Fibroblast of peridontal ligament (primary cell): Measurements from ENCODE around the gene POU2AF1.
A peak's percentile ranks its signal among the peaks of the same experiment; 100 is the strongest.
"Not testable (repeated sequence)": the region's sequence is repeated elsewhere in the genome, so short reads cannot be mapped to it uniquely, and the experiment has no call there.

ENCODE experiments used
- DNase-seq: peaks from one replicate; pipeline ENCODE4 v3.0.0-alpha.2; 2010; ENCODE audit errors: extremely low read depth

POU2AF1 gene

DNA sequence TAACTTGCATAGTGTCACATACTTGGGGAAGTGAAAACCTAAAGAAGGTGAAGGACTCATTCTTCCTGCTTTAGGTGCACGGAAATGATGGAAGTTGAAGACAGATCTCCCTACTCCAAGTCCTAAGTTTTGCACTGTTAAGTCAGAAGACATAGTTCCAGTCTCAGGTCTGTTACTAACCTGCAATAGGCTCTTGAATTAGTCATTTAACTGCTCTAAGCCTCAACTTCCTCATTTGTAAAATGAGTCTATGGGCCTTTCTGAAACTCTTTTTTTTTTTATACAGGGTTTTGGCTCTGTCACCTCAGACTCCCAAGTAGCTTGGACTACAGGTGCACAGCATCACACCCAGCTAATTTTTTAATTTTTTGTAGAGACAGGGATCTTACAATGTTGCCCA is 30.8 kb upstream of the POU2AF1 start:
- DNase-seq, result no peak

DNA sequence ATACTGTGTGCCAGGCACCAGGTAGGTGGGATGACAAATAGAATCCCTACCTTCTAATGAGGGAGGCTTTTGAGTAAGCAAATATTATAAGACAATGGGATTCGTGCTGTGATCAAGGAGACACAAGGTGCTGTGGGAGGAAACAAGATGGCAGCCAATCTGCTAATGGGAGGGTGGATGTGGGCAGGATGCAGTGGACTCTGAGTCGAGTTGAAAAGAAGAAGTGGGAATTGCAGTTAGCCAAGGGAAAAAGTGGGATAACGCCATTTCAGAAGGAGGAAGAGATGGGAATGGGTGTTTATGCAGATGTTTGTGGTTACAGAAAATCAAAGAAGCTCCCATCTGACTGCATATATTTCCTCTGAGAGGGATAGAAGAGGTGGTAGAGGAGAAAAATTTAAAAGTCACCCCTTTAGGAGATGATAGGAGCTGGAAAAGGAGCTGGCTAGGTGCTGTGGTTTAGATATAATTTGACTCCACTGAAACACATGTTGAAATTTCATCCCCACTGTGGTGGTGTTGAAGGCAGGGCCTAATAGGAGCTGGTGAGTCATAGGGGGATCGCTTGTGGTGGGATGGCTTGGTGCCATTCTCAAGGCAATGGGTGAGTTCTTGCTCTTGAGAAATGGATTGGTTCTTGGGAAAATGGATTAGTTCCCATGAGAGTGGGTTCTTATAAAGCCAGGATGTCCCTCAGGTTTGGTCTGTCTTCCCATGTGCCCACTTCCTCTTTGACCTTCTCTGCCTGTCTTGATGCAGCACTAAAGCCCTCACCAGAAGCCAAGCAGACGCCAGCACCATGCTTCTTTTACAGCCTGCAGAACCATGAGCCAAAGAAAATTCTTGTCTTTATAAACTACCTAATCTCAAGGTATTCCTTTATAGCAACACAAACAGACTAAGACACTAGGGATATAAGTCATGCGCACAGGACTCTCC is 30.0 kb upstream of the POU2AF1 start:
- peak; percentile 81 for DNase-seq

DNA sequence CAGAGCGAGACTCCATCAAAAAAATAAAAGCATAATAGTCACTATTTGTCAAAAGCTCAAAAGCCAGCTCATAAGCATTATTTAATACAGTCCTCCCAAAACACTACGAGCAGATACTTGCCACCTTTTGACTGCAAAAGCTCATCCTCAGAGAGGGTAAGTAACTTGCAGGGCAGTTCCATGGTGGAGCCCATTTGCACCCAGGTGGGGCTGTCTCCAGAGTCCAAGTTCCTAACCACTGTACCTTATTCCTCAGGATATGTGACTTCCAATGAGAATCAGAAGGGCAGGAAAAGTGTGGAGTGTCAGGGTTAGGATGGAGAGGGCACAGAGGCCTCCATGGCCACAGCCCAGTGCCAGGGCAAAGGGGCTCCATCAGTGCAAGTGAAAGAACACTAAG is 28.6 kb upstream of the POU2AF1 start:
- no peak for DNase-seq

DNA sequence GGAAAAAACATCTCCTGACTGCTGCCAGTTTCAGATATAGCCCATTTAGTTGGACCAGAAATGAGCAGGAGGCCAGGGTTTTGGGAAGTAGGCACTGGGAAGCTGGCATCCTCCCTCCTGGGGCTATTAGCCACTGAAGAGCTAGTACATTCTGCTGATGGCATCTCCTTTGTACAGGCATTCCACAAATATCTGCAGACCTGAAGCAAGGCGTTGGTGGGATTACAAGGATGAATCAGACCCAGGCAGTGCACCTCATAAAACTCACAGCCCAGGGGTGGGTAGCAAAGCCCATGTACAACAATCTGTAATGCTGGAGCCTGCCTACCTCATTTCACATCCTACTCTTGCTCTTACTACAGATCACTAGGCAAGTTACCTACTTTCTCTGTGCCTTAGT is 27.5 kb upstream of the POU2AF1 start:
- DNase-seq, result no peak

DNA sequence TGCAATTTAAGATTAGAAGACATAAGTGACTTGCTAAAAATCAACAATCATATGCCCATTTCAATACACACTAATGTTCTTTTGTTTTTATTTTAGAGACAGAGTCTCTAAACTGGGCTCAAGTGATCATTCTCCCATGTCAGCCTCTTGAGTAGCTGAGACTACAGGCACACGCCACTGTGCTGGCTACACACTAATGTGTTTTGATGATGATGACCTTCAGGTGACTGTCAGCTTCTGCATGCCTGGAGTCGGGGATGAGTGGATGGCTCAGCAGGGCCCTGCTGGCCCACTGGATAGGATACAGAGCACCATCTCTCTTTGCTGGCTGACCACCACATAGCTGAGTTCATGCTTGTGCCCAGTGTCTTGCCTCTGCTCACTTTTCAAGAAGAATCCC is 27.0 kb upstream of the POU2AF1 start:
- no peak for DNase-seq

DNA sequence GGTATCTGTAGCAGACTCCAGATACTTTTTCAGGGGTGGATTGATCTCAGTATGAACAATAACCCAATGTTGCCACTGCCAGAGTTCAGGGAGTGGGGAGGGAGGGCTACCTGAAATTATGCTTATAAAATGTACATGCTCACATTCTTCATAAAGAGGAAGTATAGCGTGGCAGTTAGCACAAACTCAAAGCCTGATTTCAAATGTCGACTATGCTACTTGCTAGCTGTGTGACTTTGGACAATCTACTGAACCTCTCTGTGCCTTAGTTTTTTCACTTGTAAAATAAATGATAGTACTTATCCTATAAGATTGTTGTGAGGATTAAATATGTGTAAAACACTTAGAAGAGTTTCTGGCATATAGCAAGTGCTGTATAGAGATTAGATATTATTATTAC is 26.5 kb upstream of the POU2AF1 start:
- DNase-seq, result no peak

DNA sequence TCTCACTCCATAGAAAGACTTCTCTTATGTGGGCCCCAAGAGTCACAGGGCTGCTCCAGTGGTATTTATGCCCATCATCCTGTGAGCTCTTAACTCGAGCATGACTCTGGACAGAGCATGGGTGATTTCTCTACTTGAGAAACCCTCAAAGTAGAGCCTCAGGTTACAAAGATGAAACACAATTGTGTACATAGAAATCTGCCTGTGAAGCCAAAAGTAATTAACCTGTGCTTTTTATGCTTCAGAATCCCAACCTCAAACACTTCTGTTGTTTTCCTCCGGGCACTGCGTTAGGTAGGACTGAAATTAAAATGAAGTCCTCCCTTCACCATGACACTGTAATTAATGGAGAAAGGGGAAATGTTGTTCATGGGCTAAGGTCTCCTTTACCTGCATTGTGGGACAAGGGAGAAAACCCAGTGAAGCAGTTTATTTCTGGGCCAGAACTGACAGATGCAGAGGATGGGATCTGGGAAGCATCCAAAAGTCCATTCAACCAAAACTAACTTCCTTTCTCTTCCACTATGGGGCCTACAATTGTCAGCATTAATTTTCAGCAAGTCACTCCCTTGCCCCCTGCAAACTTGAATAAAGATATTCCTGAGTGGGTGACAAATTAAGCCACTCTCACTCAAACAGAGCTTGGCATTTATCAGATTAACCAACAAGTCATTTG is 24.1 kb upstream of the POU2AF1 start:
- no peak for DNase-seq

DNA sequence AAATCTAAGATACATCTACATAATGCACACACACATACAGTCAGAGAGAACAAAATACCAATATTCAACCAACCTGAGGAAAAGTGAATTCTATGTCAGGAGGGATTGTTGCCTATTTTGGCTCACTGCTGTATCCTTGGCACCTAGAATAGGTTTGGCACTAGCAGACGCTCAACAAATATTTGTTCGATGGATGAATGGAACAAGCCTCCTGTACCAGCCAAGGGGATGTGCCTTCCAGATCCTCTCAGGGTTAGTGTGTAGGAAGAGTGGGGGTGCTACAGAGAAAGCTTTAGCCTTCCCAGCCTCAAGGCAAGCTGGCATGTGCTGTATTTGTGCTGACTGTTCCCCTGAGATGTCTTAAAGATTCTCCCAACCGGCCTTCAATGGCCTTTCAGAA is 23.3 kb upstream of the POU2AF1 start:
- DNase-seq, result no peak

DNA sequence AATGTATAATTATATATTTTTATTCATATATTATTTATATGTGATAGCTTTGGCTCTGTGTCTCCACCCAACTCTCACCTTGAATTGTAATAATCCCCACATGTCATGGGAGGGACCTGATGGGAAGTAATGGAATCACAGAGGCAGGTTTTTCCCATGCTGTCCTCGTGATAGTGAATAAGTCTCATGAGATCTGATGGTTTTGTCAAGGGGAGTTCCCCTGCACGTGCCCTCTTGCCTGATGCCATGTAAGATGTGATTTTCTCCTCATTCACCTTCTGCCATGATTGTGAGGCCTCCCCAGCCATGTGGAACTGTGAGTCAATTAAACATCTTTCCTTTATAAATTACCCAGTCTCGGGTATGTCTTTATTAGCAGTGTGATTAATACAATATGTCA is 22.9 kb upstream of the POU2AF1 start:
- DNase-seq, result not testable (repeated sequence)

DNA sequence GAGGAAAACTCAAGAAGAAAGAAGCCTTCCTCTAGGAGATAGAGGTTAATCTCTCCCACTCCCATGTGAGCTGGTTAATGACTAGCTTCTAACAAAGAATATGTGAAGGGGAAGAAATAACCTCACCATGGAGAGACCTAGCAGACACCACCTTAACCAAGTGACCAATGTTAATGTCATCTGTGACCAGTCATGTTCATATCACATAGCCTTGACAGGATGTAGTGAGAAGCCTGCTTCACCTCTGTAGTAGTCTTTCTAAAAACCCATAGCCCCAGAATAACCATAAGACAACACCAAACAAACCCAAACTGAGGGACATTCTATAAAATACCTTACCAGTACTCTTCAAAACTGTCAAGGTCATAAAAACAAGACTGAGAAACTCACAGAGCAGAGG is 21.5 kb upstream of the POU2AF1 start:
- DNase-seq, result no peak

DNA sequence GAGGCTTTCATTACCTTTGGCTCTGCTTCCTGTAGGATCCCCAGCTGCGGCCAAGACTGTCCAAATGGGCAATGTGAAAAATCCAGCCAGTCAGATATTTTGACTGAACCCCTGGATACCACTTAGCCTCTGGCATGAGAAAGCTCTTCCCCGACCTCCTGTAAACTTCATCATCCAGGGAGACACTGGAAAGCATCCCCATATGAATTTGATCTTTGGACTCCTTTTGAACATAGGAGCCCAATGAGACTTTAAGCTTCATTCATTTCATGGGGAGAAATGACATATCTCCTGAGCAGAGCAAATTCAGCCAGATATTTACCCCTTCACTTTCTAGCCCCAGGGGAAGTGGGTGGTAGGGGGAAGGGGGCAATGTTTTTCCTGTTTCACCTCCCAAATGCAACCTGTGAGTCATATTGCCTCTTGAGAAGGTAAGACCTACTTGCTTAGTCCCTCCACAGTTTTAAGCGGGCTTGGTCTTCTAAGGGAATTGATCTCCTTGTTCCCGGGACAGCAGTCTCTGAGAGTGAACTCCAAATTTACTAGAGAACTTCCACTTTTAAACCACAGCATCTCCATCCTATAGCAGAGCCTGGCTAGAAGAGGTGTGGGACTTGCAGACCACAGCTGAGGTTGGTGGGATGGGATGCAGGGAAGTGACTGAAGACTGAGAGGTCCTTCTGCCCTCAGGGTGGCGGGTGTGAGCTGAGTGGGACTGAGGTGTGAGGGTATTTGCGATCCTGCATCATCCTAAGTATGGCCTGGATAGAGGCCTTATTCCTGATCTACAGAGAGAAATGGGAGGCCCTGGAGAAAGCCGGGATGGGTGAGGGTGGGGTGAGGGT is 20.3 kb upstream of the POU2AF1 start:
- DNase-seq, result no peak

DNA sequence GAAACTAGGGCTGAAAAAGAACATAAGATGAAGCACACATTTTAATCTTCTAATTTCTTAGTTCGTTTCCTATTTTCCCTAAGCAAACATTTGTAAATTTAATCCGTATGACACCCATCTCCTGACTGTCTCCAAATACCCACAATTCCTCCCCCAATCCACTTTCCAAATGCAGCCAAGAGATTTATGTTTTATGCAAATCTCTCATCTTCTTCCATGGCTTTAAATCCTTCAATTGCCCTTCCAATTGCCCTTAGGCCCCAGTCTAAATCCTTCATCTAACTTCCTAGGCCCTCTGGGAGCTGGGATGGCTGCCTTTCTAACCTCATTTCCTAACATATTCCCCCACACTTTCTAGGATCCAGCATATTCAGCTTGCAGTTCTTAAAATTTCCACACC is 18.0 kb upstream of the POU2AF1 start:
- DNase-seq, result no peak

DNA sequence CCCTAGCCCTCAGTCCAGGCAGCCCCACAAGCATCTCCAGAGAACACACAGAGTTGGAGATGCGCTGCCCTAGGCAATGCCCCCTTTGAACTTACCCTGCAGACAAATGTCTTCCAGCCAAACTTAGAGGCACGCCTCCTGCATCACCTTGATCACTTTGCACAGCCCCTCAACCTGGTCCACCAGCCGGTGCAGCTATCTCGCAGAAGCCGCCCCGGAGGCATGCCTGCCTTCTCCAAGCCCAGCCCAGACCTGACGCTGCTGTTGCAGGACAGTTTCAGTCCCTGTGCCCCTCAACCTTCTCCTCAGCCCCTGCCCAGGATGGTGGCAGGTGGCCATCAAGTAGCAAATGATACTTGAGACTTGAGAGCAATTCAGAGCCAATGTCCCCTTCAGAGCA is 16.7 kb upstream of the POU2AF1 start:
- DNase-seq, result no peak

DNA sequence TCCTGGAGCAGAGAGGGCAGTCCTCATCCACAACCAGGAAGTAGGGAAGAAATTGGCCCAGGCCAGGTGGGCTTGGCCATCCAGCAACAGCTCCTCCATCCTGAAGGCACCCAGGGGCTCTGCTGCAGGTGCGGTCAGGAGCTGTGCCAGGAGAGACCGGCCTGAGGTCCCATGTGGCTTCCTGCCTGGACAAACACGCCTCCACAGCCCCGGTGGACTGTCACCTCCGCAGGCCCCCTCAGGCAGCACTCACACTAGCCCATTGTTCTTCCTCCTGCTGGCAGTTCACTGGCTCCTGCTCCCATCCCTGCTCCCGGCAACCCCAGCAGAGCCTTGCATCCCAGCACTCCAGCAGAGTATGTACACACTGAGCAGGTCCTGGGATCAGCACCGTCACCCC is 16.0 kb upstream of the POU2AF1 start:
- DNase-seq, result no peak

DNA sequence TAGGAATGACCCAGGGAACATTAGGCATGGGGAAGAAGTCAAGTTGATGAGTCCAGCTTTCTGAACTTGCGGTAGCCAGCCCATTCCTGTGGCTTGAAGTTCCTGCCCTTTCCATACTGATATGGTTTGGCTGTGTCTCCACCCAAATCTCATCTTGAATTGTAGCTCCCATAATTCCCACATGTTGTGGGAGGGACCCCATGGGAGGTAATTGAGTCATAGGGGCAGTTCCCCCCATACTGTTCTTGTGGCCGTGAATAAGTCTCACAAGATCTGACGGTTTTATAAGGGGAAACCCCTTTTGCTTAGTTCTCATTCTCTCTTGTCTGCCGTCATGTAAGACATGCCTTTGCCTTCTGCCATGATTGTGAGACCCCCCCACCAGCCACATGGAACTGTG is 15.1 kb upstream of the POU2AF1 start:
- not testable (repeated sequence) for DNase-seq

DNA sequence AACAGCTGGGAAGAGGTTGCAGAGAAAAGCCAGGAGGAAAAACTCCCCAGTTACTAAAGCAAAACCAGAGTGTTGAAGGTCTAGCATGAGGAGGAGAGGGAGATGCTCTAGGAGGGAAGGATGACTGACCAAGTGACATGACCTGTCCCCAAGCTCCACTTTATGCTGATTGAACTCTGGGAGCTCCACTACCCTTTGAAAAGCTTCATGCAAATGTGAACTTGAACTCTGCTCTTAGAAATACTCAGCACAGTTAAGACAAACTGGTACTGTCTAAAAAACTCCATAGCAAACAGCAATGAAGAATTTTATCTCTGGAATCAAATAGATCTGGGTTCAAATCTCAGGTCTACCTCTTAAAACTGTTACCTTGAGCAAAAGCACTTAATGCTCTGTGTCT is 14.5 kb upstream of the POU2AF1 start:
- DNase-seq, result no peak

DNA sequence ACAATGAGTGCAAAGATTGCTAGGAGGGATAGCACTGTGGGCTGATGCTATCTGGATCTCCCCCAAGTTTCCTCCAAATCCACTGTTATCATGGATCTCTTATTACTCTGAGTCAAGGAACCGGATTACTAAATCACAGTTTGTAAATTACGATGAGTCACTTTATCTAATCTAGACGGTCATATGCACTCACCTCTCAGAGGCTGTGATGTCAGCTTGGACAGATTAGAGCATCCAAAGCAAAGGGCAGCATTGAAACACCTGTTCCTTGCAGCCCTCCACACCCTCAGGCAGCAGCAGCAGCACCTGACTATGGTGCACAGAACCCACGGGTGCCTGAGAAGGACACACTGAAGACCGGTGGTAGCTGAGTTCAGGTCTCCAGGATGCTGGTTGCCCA is 14.0 kb upstream of the POU2AF1 start:
- no peak for DNase-seq

DNA sequence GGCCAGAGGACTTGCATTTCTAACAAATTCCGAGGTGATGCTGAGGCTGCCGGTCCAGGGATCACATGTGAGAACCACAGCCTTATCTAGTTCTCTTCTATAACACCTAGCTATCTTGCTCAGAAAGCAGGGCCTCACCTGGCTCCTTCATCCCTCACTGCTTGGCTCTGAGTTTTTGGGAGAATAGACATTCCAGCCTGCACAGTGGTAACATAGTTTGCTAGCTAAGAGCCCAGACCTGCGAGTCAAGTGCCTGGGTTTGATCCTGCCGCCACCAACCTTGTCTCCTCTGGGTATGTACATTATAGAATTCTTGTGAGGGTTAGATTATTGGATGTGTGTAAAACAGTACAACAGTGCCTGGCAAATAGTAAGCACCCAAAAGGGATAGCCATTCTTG is 13.5 kb upstream of the POU2AF1 start:
- no peak for DNase-seq

DNA sequence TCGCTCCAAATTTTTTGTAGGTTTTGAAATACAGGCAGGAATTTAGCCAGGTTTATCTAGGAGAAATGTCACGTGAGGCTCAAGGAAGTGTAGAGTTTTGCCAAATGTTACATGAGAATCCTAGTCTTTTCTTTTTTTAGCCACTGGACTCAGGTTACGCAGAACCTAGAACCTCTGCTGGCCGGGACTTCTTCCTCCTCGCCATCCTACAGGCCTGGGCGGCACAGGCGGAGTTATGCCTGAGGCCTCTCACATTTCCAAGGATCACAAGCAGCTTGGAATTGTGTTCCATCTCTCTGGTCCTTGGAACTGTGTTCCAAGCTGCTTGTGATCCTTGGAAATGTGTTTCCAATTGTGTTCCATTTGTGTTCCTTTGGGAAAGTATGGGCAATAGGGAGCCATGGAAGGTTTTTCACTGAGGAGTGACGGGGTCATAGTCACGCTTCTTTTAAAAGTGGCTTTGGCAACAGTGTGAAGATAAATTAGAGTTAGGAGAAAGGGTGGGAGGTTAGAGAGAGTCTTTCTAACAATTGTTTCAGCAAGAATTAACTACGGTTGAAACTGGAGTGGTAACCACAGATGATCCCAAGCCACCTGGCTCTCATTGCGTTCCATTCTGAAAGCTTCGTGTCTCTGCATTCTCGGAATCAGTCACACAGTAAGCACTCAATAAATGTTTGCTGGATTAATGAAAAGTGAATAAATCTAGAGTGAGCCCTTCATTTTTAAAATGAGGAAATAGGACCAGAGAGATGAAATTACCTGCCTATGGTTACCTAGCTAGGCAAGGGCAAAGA is 12.5 kb upstream of the POU2AF1 start:
- DNase-seq, result no peak

DNA sequence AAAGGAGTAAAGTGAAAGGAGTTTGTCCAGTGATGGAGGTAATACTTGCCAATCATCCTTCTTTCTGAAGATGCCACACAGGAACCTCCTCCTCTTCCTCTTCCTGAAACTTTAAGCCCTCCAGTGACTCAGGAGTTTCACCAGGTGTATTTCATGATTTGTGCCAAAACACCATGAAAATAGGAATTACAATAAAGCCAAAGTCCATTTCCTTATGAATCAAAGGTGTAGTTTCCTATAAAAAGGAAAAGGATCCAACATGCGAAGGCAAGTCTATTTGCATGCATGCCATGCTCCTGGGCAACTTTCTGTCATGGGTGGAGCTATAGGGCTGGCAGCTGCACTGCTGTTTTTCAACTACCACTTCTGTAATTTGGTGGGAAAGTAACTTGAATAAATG is 9.8 kb upstream of the POU2AF1 start:
- no peak for DNase-seq

DNA sequence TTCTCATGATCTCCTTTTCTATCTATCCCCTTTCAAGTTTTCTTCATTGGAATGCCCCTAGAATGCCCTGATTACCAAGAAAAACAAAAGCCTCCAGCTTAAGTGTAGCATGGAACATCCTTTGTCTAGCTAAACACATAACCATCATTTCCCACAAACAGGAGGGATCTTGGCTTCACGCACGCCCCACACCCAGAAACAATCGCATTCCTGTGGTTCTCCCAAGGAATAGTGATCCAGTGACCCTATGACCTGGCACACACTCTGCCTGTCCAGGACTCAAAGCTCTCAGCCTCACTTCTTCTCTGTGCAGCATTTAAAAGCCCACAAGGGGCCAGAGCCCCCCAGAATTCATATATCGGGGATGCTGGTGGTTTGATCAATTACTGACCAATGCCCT is 9.3 kb upstream of the POU2AF1 start:
- no peak for DNase-seq

DNA sequence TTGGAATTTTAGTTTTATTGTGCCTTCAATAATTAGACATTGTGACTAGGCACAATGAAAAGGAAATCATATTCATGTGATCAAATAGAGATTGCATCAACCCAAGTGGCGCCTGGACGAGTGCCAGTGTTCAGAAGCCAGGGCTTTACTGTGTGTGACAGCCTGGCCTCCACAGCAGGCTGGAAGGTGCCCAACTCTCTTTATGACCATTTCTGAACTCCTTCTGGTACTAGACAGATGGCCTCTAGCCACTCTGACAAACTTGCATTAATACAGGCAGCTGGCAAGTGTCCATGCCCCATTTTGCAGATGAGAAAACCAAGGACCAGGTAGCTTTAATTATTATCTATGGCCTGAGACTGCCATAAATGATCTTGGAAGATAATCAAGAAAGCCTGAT is 8.3 kb upstream of the POU2AF1 start:
- DNase-seq, result no peak
